GM18507 (cell line): ENCODE measurements around the gene CEP128.

Source experiments
- DNase-seq: peaks from one replicate; pipeline ENCODE4 v3.0.0; 2011; ENCODE audit warnings: low read depth; ENCODE audit not compliant: insufficient read length; ENCODE audit errors: extremely low spot score
- FAIRE-seq: peaks from 2 replicates; lab custom pipeline; 2011; peaks lifted over from hg19 to GRCh38; lab: Jason Lieb, UNC

The CEP128 gene

GRCh38 chr14:80798211-80798610 lies 143.3 kb downstream of the CEP128 start:
- no peak for FAIRE-seq

GRCh38 chr14:80792771-80793170 lies 148.8 kb downstream of the CEP128 start:
- FAIRE-seq (no peak), DNase-seq (no peak)

More at GRCh38 chr14:80798211-80798610, 143.3 kb downstream of the CEP128 start:
- DNase-seq: no peak

GRCh38 chr14:80787876-80788275 lies 153.7 kb downstream of the CEP128 start:
- DNase-seq: no peak

GRCh38 chr14:80784820-80785219 lies 156.7 kb downstream of the CEP128 start:
- FAIRE-seq (no peak), DNase-seq (no peak)

More at GRCh38 chr14:80787876-80788275, 153.7 kb downstream of the CEP128 start:
- no peak for FAIRE-seq

GRCh38 chr14:80781972-80782367 lies 159.6 kb downstream of the CEP128 start:
- DNase-seq: no peak
- FAIRE-seq: no peak

GRCh38 chr14:80780500-80780899 lies 161.0 kb downstream of the CEP128 start:
- no peak for FAIRE-seq

GRCh38 chr14:80776657-80777056 lies 164.9 kb downstream of the CEP128 start:
- no peak for FAIRE-seq
- DNase-seq: no peak

More at GRCh38 chr14:80780500-80780899, 161.0 kb downstream of the CEP128 start:
- DNase-seq: no peak

- DNase-seq (no peak), FAIRE-seq (no peak)
These were observed 165.4 kb downstream of the CEP128 start for GRCh38 chr14:80776186-80776585.

GRCh38 chr14:80772504-80772903 lies 169.0 kb downstream of the CEP128 start:
- DNase-seq (no peak), FAIRE-seq (no peak)

- DNase-seq (no peak), FAIRE-seq (no peak)
These were observed 170.3 kb downstream of the CEP128 start for GRCh38 chr14:80771201-80771600.

GRCh38 chr14:80770114-80770908 lies 171.2 kb downstream of the CEP128 start:
- FAIRE-seq: no peak
- DNase-seq: no peak

GRCh38 chr14:80768646-80769045 lies 172.9 kb downstream of the CEP128 start:
- DNase-seq (no peak), FAIRE-seq (no peak)

GRCh38 chr14:80764921-80765507 lies 176.5 kb downstream of the CEP128 start:
- DNase-seq (no peak), FAIRE-seq (no peak)

- DNase-seq: no peak
- no peak for FAIRE-seq
These were observed 177.0 kb downstream of the CEP128 start for GRCh38 chr14:80764496-80764895.

GRCh38 chr14:80762641-80763228 lies 178.8 kb downstream of the CEP128 start:
- DNase-seq: no peak
- no peak for FAIRE-seq

GRCh38 chr14:80754696-80755095 lies 186.8 kb downstream of the CEP128 start:
- DNase-seq (no peak), FAIRE-seq (no peak)

- DNase-seq (no peak), FAIRE-seq (no peak)
These were observed 190.3 kb downstream of the CEP128 start for GRCh38 chr14:80751285-80751684.

- DNase-seq (no peak), FAIRE-seq (no peak)
These were observed 215.3 kb downstream of the CEP128 start for GRCh38 chr14:80726211-80726610.

- no peak for DNase-seq
- FAIRE-seq: no peak
These were observed 222.6 kb downstream of the CEP128 start for GRCh38 chr14:80718940-80719339.

GRCh38 chr14:80714474-80714873 lies 227.1 kb downstream of the CEP128 start:
- no peak for DNase-seq
- no peak for FAIRE-seq
